ENCODE data around the gene MAFG.
"Not testable (repeated sequence)": the region's sequence is repeated elsewhere in the genome, so short reads cannot be mapped to it uniquely, and the experiment has no call there.

Gene MAFG

DNA sequence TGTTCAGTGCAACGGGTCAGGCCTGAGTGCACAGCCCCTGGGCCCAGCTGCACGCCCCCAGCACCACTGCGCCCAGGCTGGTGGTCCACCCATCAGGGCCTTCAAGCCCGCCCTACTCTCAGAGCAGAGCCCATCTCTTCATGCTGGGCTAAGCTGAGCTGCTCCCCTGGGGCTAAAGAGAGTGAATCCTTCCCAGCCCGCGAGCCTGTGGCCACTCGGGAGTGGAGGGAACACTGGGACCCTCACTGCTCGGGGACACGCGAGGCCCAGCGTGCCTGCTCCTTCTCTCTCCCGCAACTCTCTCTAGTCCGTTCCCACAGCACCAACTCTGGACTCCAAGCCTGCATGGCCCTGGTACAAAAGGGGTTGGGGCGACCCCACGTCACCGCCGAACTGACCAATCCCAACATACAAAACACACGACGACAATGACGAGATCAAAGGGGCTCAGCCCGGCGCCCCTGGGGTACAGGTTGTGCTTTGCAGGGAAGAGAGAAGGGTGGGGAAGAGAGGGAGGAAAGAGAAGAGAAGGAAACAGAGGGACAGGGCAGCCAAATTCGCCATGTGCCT, 5.5 kb downstream of the MAFG start:
- DNase-seq = no peak

DNA sequence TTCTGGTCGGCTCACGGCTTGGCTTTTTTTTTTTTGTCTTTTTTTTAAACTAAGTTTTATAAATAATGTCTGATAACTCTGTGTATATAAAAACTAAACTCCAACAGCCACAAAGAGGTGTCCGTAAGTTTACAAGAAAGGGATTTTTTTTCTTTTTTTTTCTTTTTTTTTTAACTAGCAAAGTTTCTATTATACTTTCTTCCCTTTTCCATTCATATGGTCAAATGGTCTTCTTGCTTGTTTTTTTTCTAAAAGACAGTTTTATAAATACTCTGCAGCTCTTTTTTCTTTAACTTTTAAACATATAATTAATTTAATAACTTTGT, 6.0 kb downstream of the MAFG start:
- DNase-seq = no peak

DNA sequence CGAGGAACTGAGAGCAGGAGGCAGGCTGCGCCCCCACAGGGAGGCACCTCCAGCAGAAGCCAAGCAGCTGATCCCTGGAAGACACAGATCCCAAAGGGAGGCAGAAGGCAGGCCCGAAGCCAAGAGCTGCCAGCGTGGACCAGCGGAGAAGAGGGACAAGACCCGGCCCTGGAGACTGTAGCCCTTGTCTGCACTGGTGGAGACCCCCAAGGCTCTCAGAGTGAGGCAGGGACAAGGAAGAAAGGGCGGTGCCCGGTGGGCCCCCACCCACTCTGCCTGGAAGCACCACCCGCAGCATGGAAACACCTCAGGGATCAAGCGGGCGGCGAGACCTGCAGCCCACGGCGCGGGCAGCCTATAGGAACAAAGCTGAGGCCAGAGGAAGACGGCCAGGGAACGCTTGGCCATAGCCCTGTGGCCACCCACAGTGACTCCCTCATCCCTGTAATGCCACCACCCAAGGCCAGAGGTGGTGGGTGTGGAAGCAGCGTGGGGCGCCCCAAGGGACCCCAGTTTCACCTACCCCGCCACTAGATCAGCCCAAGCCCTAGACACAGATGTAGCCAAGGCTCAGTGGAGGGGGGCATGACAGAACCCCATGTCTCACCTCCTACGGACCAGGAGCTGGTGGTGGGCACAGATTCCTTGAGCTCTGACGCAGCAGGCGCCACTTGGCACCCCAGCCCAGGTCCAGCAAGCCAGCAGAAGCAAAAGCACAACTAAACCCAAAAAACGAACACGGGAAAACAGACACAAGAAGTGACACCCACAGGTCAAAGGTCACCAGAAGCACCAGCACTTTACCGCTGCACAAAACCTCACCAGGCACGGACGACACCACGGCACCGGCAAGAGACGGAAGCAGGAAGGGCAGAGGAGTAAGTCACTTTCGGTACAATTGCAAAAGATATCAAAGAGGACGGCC, 6.7 kb downstream of the MAFG start:
- peak in 1 of 2 donors; percentile 41 for DNase-seq

DNA sequence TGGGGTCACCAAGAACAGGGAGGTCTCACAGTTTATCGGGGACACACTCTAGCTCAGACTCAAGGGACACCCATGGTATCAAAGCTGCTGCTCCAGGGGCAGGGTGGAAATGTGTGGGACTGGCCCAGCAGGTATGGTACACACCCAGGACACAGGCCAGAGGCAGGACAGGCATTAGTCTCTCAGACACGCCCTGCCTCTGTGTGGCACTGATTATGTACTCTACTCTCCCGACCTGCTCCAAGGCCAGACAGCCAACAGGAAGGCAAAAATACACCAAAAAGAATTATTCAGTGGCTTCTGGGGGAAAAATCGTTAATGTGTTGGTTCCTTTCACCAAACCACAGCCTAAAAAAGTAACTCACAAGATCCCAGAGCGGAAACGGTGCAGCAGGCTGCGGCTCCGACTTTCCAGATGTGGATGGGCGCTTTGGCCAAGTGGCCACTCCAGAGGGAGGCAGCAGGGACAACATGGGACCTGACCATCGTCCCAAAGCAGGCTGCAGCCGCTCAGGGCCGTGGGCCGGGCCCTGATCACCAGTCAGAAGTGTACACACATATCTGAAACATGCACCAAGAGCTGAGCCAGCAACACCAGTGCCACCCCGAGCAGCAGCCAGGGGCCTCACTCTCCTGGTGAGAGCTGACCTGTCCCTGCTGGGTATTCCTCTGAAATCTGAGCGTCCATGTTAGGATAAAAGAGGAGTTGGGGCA, 8.5 kb downstream of the MAFG start:
- DNase-seq = no peak

DNA sequence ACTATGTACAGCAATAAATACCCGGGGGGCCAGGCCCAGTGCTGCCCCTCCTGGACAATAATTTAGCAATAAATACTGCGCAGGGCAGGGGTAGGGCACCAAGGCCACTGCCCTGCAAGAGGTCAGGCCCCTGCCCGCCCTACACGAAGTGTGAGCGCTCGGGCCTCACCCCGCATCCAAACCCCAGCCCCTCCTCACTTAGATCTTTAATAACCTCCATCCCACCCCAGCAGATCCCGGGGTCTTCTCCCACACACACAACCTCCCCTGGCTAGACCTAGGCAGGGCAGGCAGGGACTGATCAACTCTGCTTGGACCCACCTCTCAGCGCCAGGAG, 9.2 kb downstream of the MAFG start:
- not testable (repeated sequence) for DNase-seq

DNA sequence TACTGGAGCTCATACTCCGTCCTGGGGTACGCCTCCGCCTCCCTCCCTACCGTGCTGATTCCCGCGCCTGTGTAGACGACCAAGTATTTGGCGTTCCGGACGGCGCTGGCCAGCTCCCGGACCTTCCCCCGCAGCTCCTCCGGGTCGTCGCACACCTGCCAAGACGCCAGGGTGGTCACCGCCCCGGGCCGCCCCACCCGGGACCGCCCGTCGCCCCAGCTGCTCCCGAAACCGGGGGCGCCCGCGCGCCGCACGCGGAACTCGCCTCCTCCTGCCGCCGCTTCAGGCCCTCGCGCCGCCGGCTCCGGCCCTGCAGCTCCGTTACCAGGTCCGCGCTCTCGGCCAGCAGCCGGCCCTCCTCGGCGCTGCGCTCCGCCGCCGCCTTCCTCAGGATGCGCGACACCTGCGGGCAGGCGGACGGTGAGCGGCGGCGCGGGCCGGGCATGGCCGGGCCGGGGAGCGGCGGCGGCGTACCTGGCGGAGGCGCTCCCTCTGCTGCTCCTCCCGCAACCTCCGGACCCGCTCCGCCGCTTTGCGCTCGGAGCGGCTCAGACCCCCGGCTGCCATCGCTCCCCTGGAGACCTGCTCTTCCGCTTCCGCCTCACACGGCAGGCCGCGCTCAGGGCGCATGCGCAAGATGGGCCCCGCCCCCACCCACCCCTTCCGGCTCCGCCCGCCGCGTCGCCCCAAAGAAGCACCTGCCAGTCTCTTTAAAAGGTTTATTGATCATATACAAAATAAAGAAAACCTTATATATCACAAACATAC, 9.8 kb downstream of the MAFG start, which contains the start of gene SIRT7:
Gene SIRT7 (minus strand): TSS at position 612 of the 768 bp plus-strand sequence. CDS start 45 bp downstream, at position 567.
- DNase-seq = peak; percentile 89

DNA sequence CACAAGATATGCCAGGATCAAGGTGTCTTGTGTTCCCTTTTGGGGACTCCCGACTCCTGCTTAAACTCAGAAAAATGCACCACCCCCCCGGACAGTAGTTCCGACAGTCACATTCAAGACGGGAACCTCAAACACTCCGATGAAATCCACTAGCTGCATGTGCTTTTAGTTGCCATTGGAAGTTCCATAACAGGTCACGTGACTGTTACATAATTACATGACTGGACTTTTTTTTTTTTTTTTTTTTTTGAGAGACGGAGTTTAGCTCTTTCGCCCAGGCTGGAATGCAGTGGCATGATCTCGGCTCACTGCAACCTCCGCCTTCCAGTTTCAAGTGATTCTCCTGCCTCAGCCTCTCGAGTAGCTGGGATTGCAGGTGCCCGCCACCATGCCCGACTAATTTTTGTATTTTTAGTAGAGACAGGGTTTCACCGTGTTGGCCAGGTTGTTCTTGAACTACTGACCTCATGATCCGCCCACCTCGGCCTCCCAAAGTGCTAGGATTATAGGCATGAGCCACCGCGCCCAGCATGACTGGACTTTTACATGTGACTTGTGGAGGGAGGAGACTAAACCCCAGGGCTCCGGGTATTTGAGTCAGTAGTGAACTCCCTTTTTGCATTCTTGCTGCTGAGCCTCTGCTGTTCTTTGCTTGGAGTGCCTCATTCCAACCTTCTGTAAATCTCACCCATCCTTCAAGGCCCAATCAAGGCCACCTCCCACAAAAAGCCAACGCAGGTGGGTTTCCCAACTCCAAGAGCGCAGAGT, 11.1 kb downstream of the MAFG start:
- DNase-seq = no peak

DNA sequence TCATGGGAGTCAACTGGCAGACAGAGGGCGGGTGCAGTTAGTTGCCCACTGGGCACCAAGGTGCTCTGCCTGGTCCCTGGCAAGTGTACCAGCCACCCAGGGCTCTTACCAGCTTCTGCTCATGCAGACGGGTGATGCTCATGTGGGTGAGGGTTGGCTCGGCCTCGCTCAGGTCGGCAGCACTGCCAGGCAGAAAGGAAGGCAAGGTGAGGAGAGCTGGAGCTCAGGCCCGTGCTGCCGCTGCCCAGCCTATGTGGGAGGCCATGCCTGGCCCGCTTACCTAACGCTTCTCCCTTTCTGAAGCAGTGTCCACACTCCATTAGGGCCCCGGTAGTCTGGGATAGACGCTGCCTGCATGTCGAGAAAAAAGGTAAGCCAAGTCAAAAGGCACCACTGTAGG, 12.2 kb downstream of the MAFG start:
- DNase-seq = no peak

DNA sequence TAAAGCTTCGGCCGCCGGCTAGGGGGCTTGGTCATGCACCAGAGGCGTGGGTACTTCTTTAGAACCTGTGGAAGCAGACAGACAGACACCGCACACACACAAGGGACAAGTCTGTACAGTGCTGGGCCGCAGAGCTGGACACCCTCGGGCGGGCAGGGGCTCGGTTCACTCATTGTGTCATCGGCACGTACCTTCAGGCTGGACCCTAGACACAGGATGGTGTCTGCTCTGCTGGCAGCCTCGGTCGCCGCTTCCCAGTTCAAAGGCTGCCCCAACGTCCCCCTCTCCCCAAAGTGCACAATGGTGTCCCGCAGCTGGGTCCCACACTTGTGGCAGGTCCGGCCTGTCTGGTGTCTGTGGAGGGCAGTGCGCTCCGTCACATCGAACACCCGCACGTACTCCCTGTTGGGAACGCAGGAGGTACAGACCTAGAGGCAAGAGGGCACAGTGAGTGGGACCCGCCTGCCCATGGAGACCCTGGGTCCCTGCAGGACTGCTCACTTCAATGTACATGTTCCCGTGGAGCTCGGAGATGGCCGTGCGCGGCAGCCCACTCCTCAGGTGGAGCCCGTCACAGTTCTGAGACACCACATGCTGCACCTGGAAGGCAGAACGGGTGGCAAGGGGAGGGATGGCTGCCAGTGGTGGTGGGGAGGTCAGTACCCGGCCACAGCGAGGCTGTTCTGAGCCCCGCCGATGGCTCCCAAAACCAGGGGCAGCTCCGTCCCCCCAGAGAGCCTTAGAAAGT, 13.3 kb downstream of the MAFG start:
- DNase-seq = no peak

DNA sequence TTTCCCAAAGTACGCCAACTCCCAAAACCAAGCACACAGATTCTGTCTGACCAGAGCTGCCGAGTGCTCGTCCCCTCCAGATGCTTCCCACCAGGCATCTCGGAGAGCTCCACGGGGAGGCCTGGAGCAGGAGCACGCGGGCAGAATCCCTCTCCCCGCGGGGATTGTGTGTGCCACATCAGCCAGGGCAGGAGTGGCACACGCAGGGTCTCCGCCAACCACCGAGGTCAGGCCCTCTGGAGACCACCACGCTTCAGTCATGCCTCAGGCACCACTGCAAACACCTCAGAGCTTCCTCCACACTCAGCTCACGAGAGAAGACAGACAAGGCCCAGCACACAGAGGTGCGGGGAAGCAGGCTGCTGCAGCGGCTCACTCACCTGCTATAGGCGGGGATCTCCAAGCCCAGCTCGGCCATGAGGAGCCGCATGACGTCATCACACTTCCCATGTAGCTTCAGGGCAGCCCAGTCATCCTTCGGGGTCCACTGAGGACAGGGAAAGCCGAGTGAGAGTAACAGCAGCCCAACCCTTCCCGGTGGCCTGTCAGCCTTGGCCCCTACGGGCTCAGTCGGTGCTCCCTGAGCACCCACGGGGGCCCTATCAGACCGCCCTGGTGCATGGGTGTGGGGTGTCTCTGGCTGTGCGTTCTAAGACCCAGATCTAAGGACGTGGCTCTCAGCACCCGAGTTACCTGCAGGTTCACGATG, 14.0 kb downstream of the MAFG start:
- DNase-seq = no peak

DNA sequence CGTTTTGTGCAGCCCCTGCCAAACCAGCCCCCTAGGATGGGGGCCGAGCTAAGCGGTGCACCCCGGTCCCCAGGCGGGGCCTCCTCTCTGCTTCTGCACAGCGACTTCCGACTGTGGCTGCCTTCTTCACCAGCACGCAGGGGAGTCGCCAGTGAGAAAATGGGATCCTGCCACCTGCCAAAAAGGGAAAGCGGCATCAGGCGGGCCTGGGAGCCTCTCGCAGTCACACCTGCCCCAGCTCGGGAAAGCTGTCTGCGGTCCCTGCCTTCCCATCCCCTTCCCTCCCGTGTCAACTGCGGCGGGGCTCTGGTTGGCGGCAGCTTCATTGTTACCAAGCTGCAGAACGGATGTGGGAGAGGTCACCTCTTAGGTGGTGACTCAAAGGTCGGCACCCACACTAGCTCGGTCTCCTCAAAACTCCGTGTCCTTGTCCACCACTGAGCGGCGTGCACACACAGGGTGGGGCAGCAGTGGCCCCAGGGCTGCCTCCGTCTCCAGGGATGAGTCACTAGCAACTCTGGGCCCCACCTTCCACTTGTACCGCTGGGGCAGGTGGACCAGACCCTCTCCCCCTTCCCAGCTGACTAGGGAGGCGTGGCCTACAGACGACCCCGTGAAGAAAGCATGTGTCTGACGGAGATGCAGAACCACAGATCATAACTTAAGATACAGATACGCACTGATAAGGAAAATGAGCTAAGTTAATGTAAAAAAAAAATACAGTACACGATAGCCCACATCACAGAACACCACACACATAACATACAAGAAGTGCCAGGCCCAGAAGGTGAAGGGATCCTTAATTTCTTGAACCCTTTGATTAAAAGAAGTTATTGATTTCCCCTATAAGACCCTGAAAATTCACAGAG, 14.9 kb downstream of the MAFG start:
- DNase-seq = no peak

DNA sequence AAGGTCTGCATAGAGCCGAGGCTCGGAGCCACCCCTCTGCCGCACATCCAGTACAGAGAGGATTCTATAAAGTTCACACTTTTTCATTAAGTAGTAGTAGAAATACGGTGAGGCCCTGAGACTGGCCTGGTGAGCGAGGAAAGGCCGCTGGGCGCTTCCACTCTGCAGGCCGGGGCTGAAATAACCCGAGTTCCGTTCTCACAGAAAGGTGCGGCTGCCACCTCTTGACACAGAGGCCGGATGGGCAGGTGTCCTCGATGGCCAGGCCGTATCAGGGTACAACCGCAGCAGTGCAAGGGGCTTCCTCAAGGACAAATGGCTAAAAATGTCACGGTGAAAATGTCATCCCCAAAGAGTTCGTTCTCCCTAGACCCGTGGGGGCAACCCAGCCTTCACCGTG, 15.6 kb downstream of the MAFG start:
- no peak for DNase-seq

DNA sequence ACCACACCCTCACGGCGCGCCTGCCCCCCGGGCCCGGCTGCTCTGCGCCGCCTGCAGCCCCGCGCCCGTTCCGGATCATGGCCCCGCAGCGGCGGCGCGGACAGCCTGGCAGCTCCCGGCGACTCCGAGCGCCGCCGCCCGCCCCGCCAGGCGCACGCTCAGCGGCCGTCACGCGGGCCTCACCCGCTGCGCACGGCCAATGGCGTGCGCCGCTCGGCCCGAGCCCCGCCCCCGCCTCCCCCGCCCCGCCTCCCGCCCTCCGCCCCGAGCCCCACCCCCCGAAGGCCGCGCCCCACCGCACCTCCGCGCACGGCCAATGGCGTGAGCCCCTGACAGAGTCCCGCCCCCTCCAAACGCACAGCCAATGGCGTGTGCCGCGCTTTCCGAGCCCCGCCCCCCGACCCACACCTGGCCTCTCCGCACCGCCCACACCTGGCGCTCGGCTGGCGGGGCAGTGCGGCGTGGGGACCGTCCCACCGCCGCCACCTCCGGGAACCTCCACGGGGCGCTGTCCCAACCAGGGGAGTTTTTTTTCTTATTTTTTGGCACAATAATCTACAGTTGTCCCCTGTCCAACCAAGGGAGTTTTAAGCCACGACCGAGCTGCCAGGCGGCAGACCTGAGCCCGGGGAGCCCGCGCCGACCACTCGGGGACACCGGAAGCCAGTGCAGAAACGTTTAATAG, 16.1 kb downstream of the MAFG start, which contains the start of gene PCYT2:
Gene PCYT2 (minus strand): TSS at position 123 of the 685 bp plus-strand sequence. CDS start 44 bp downstream, at position 79.
- peak; percentile 93 to 95 for DNase-seq

DNA sequence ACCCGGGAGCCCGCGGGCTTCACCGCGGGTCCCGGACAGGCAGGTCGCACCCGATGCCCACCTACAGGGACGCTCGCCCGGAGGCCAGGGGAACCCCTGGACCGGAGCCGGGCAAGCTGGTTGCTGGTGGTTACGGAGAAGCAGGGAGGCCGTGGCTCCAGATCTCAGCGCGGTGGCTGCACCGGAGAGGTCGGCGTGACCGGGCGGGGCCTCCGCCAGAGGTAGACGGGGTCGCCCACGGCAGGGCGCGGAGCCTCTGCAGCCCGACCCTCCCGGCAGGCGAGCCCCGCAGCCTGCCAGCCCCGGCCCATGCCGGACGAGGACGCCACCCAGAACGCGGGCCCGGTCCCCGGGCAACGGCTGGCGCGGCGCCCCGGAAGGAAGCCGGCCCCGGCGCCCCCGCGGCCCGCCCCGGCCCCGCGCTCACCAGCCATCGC, 16.7 kb downstream of the MAFG start:
- no peak for DNase-seq

DNA sequence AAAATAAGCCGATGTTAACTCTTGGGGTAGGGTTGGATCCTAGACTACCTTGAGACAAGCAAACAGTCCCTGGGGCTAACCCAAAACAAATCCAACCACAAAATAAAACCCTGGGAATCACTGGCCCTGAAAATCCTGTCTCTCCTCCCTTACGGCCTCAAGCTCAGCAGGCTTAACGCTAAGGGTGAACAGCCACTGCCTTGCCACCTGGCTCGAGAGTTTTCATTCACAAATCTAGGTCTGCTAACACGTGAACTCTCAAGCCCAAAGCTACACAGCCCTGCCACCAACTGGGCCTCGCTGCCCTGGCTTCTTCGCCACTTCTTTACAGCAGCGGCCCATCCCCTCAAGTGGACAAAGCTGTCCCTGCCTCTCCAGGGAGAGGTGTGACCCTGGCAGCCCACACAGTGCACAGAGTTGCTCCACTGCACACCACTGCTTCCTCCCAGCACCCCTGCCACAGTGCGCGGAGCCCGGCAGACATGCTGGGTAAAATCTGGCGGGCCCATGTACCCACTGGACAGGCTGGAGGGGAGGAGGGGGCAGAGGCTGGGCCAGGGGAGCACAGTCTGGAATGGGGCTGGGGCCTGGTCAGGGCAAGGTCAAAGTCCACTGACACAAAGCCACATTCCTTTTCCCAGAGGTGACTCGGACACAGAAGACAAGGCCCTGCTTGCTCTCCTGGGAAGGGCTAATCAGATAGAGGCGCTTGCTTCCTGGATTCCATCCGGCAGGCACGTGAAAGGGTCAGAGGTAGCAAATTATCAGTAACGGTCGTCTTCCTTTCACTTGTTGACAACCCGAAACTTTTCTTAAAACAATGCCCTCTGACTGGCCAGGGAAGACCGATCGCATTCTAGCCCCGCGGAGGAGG, 17.3 kb downstream of the MAFG start:
- DNase-seq = no peak

DNA sequence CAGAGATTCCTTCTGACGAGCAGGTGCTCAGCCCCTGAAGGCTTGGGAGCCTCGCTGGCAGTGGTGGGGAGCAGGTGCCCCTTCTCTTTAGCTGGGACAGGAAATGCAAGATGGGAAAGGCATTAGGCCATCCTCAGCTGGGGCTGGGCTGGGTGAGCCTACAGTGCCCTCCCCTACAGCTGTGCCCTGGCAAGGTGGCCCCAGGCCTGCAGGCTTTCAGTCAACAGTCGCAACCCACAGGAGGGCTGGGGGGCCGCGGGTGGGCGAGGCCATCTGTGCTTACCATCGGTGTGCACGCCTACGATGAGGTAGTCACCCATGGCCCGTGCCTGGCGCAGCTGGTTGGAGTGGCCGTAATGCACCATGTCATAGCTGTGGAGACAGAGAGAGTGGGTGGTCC, 18.3 kb downstream of the MAFG start:
- DNase-seq = no peak

DNA sequence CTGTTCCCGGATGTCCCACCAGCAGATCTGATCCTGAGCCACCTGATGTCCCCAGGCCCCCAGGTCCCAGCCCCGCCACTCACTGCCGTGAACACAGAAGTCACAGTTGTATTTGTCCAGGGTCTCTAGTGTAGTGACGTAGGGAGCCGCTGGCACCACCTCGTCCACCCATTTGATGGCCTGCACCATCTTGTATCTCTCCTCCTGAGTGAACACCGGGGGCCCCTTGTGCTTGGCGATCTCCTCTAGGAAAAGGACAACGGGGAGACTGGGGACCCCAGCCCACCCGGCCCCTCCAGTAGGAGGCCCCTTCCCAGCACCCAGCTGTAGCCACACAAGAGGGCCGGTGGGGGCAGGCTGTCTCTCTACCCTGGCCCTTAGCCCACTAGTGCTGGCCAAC, 18.7 kb downstream of the MAFG start:
- DNase-seq = no peak

Measured in CD4-positive, alpha-beta T cell treated with Interleukin-4 for 1 hour (primary cell).